ENCODE measurements around the gene RECQL. TPM values are rescaled to one million over a fixed set of nuclear protein-coding genes. Genes with fewer than 3 reads are reported as not detected.
"Not testable (repeated sequence)": the region's sequence is repeated elsewhere in the genome, so short reads cannot be mapped to it uniquely, and the experiment has no call there.

The RECQL gene
- total RNA-seq, 1 donor from 2014 or later: 75.4 TPM

GRCh38 chr12:21429994-21430393 is 71.4 kb downstream of the RECQL start:
- DNase-seq (ENCODE audit: low read depth in 2 of 2): no peak

DNA sequence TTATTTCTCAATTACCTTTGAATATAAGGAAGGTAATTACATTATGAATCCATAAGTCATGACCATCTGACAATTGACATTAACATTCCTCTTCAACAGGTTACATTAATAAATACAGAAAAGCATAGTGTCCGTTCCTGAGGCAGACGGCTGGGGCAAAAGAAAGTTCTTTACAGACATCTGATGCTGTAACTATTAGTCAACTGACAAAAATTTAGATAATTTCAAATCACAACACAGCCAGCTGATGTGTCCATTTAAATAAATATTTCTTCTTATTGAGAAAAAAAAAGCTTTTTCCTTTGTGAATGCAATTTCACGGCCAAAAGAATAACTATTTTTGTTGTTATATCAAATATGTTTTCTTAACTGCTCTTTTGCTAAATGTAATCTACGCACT is 73.2 kb downstream of the RECQL start:
- peak; percentile 17 to 25 for DNase-seq (ENCODE audit: low read depth in 2 of 2)

DNA sequence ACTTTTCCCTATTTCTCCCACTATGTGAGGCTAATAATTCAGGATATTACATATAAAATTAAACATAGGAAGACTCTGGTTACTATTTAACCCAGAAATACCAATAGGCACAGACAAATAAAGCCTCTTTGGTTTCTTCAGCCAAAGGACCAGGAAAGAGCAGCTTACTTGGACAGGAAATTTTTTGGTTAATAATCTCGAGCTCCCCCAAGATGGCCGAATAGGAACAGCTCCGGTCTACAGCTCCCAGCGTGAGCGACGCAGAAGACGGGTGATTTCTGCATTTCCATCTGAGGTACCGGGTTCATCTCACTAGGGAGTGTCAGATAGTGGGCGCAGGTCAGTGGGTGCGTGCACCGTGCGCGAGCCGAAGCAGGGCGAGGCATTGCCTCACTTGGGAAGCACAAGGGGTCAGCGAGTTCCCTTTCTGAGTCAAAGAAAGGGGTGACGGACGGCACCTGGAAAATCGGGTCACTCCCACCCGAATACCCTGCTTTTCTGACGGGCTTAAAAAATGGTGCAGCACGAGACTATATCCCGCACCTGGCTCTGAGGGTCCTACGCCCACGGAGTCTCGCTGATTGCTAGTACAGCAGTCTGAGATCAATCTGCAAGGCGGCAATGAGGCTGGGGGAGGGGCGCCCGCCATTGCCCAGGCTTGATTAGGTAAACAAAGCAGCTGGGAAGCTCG is 82.3 kb downstream of the RECQL start:
- not testable (repeated sequence) for DNase-seq (ENCODE audit: low read depth in 2 of 2)

Other genes with a start within 250 kb of the RECQL start
- not detected in 2 replicates for gene SLCO1A2, start 166.7 kb downstream of the RECQL start, total RNA-seq
- not detected in 2 replicates for gene IAPP, start 128.7 kb downstream of the RECQL start, total RNA-seq
- 4.6 and 5.4 TPM in 2 replicates for gene PYROXD1, start 64.0 kb downstream of the RECQL start, total RNA-seq
- gene GOLT1B, start 154 bp upstream of the RECQL start, total RNA-seq: 15.0 and 18.1 TPM in 2 replicates
- not detected in 2 replicates for gene SPX, start 24.7 kb upstream of the RECQL start, total RNA-seq
- gene GYS2, start 103.2 kb upstream of the RECQL start, total RNA-seq: not detected in 2 replicates
- 128 and 278 TPM in 2 replicates for gene LDHB, start 156.2 kb upstream of the RECQL start, total RNA-seq

Data from lung microvascular endothelial cell (primary cell).